ENCODE data around the gene GLDN.

The GLDN gene

GRCh38 chr15:51380999-51381806 lies 39.7 kb downstream of the GLDN start:
- Histone ChIP-seq H3K36me3 (ENCODE audit: insufficient read depth, low read length) (no peaks in the 10 kb centered on the region), H3K4me3 (no peak overlapping the region), H3K9me3 (ENCODE audit: low read depth, low read length) (no peaks in the 10 kb centered on the region), H3K27ac (no peak overlapping the region), H3K9ac (ENCODE audit: insufficient read length) (no peak overlapping the region)
- TF ChIP-seq POLR2AphosphoS5 (IDR thresholded peaks at IDR 0.05; ENCODE audit: borderline replicate concordance, low read depth, low read length) (no peak), FOXP2 (optimal IDR thresholded peaks at IDR 0.05; ENCODE audit: control extremely low read depth, extremely low read length, insufficient read depth) (no peak), EZH2 (IDR thresholded peaks at IDR 0.05) (no peak)
- no peak for DNase-seq (ENCODE audit: low read depth, low spot score)

- Histone ChIP-seq H3K9me3 (ENCODE audit: low read depth, low read length) (no peaks in the 10 kb centered on the region), H3K36me3 (ENCODE audit: insufficient read depth, low read length) (no peaks in the 10 kb centered on the region), H3K9ac (ENCODE audit: insufficient read length) (no peak overlapping the region), H3K4me3 (no peak overlapping the region), H3K27ac (no peak overlapping the region)
- TF ChIP-seq FOXP2 (optimal IDR thresholded peaks at IDR 0.05; ENCODE audit: control extremely low read depth, extremely low read length, insufficient read depth) (no peak), EZH2 (IDR thresholded peaks at IDR 0.05) (no peak), POLR2AphosphoS5 (IDR thresholded peaks at IDR 0.05; ENCODE audit: borderline replicate concordance, low read depth, low read length) (no peak)
- no peak for DNase-seq (ENCODE audit: low read depth, low spot score)
Measured at GRCh38 chr15:51382787-51383186, 41.3 kb downstream of the GLDN start.

GRCh38 chr15:51386029-51386428 lies 44.6 kb downstream of the GLDN start:
- DNase-seq (ENCODE audit: low read depth, low spot score), result no peak
- H3K9me3 ChIP-seq (ENCODE audit: low read depth, low read length), result no peaks in the 10 kb centered on the region
- no peak overlapping the region for H3K9ac ChIP-seq (ENCODE audit: insufficient read length)
- H3K36me3 ChIP-seq (ENCODE audit: insufficient read depth, low read length), result no peaks in the 10 kb centered on the region
- H3K27ac ChIP-seq, result no peak overlapping the region
- H3K4me3 ChIP-seq, result no peak overlapping the region
- no peak for TF ChIP-seq EZH2 (IDR thresholded peaks at IDR 0.05)
- no peak for TF ChIP-seq POLR2AphosphoS5 (IDR thresholded peaks at IDR 0.05; ENCODE audit: borderline replicate concordance, low read depth, low read length)
- TF ChIP-seq FOXP2 (optimal IDR thresholded peaks at IDR 0.05; ENCODE audit: control extremely low read depth, extremely low read length, insufficient read depth), result no peak

- Histone ChIP-seq H3K9me3 (ENCODE audit: low read depth, low read length) (no peaks in the 10 kb centered on the region), H3K27ac (no peak overlapping the region), H3K36me3 (ENCODE audit: insufficient read depth, low read length) (no peaks in the 10 kb centered on the region), H3K9ac (ENCODE audit: insufficient read length) (no peak overlapping the region), H3K4me3 (no peak overlapping the region)
- TF ChIP-seq EZH2 (IDR thresholded peaks at IDR 0.05), result no peak
- TF ChIP-seq POLR2AphosphoS5 (IDR thresholded peaks at IDR 0.05; ENCODE audit: borderline replicate concordance, low read depth, low read length), result no peak
- TF ChIP-seq FOXP2 (optimal IDR thresholded peaks at IDR 0.05; ENCODE audit: control extremely low read depth, extremely low read length, insufficient read depth), result no peak
- DNase-seq (ENCODE audit: low read depth, low spot score), result no peak
Measured at GRCh38 chr15:51386486-51386885, 45.0 kb downstream of the GLDN start.

GRCh38 chr15:51386960-51387698 lies 45.7 kb downstream of the GLDN start:
- DNase-seq (ENCODE audit: low read depth, low spot score), result no peak
- no peaks in the 10 kb centered on the region for H3K9me3 ChIP-seq (ENCODE audit: low read depth, low read length)

GRCh38 chr15:51387699-51388041 lies 46.2 kb downstream of the GLDN start:
- H3K27ac ChIP-seq, result no peak overlapping the region
- H3K36me3 ChIP-seq (ENCODE audit: insufficient read depth, low read length), result no peaks in the 10 kb centered on the region
- no peak overlapping the region for H3K4me3 ChIP-seq
- H3K9me3 ChIP-seq (ENCODE audit: low read depth, low read length), result no peaks in the 10 kb centered on the region
- DNase-seq (ENCODE audit: low read depth, low spot score), result no peak
- H3K9ac ChIP-seq (ENCODE audit: insufficient read length), result no peak overlapping the region
- TF ChIP-seq POLR2AphosphoS5 (IDR thresholded peaks at IDR 0.05; ENCODE audit: borderline replicate concordance, low read depth, low read length), result no peak
- no peak for TF ChIP-seq FOXP2 (optimal IDR thresholded peaks at IDR 0.05; ENCODE audit: control extremely low read depth, extremely low read length, insufficient read depth)
- TF ChIP-seq EZH2 (IDR thresholded peaks at IDR 0.05), result no peak

More at GRCh38 chr15:51386960-51387698, 45.7 kb downstream of the GLDN start:
- Histone ChIP-seq H3K4me3 (no peak overlapping the region), H3K27ac (no peak overlapping the region), H3K9ac (ENCODE audit: insufficient read length) (no peak overlapping the region), H3K36me3 (ENCODE audit: insufficient read depth, low read length) (no peaks in the 10 kb centered on the region)
- TF ChIP-seq POLR2AphosphoS5 (IDR thresholded peaks at IDR 0.05; ENCODE audit: borderline replicate concordance, low read depth, low read length), result no peak
- TF ChIP-seq EZH2 (IDR thresholded peaks at IDR 0.05), result no peak
- TF ChIP-seq FOXP2 (optimal IDR thresholded peaks at IDR 0.05; ENCODE audit: control extremely low read depth, extremely low read length, insufficient read depth), result no peak

- Histone ChIP-seq H3K27ac (no peak overlapping the region), H3K9ac (ENCODE audit: insufficient read length) (no peak overlapping the region), H3K9me3 (ENCODE audit: low read depth, low read length) (no peaks in the 10 kb centered on the region), H3K36me3 (ENCODE audit: insufficient read depth, low read length) (no peaks in the 10 kb centered on the region), H3K4me3 (no peak overlapping the region)
- no peak for DNase-seq (ENCODE audit: low read depth, low spot score)
- TF ChIP-seq EZH2 (IDR thresholded peaks at IDR 0.05) (no peak), FOXP2 (optimal IDR thresholded peaks at IDR 0.05; ENCODE audit: control extremely low read depth, extremely low read length, insufficient read depth) (no peak), POLR2AphosphoS5 (IDR thresholded peaks at IDR 0.05; ENCODE audit: borderline replicate concordance, low read depth, low read length) (no peak)
Measured at GRCh38 chr15:51388726-51389125, 47.3 kb downstream of the GLDN start.

- no peak for TF ChIP-seq POLR2AphosphoS5 (IDR thresholded peaks at IDR 0.05; ENCODE audit: borderline replicate concordance, low read depth, low read length)
- no peak for TF ChIP-seq FOXP2 (optimal IDR thresholded peaks at IDR 0.05; ENCODE audit: control extremely low read depth, extremely low read length, insufficient read depth)
- TF ChIP-seq EZH2 (IDR thresholded peaks at IDR 0.05), result no peak
- no peak overlapping the region for H3K4me3 ChIP-seq
- DNase-seq (ENCODE audit: low read depth, low spot score), result no peak
- H3K9ac ChIP-seq (ENCODE audit: insufficient read length), result no peak overlapping the region
- no peak overlapping the region for H3K27ac ChIP-seq
- H3K36me3 ChIP-seq (ENCODE audit: insufficient read depth, low read length), result no peaks in the 10 kb centered on the region
- H3K9me3 ChIP-seq (ENCODE audit: low read depth, low read length), result no peaks in the 10 kb centered on the region
Measured at GRCh38 chr15:51390241-51390965, 48.9 kb downstream of the GLDN start.
